Retina (tissue), 1 donor: ENCODE results near the gene PAM16.
A peak's percentile ranks its signal among the peaks of the same experiment; 100 is the strongest.

Experiments
- DNase-seq: peaks from one replicate; pipeline ENCODE4 v3.0.0-alpha.2; 2016

PAM16 gene

DNA sequence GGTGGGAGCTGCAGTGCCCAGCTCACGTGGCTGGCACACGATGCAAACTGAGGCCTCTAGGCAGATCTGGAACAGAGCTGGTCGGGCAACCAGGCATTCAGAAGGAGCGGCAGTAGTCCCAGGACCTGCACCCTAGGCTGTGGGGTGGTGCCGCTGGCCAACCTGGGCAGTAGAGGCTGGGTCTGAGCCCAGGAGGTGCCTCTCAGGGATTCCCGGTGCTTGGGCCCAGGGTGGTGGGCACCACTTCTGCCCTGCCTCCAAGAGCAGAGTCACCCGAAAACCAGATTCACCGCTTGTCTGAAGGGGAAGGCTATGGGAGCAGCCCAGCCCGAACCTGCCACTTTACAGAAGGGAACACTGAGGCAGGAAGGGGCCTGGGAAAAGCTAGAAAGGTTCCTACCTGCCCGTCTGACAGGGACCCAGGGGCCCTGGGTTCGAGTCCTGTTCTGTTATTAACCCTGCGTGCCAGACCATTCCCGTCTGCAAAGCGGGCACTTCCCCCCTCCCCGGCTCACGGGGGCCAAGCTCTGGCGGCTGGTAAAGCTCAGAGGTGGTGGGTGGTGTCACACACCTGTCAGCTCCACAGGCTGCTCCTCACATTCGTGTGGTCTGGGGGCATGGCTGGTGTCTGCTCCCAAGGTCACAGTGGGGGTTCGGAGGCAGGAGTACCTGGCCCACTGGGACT lies 18.4 kb downstream of the PAM16 start:
- no peak for DNase-seq

DNA sequence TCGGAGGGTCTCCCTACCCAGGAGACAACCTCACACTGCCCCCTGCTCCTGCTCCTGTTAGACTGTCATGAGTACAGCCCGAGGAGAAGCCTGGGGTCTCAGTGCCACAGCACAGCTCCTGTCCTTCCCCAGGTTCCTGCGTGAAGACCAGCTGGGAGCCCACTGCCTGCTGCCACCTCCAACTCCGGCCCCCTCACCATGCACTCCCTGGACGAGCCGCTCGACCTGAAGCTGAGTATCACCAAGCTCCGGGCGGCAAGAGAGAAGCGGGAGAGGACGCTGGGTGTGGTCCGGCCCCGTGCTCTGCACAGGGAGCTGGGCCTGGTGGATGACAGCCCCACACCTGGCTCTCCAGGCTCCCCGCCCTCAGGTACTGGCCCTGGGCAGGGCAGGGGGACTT lies 19.0 kb downstream of the PAM16 start:
- DNase-seq, result no peak

- peak; percentile 84 for DNase-seq
Measured at GRCh38 chr16:4330277-4330874, 20.7 kb downstream of the PAM16 start.

DNA sequence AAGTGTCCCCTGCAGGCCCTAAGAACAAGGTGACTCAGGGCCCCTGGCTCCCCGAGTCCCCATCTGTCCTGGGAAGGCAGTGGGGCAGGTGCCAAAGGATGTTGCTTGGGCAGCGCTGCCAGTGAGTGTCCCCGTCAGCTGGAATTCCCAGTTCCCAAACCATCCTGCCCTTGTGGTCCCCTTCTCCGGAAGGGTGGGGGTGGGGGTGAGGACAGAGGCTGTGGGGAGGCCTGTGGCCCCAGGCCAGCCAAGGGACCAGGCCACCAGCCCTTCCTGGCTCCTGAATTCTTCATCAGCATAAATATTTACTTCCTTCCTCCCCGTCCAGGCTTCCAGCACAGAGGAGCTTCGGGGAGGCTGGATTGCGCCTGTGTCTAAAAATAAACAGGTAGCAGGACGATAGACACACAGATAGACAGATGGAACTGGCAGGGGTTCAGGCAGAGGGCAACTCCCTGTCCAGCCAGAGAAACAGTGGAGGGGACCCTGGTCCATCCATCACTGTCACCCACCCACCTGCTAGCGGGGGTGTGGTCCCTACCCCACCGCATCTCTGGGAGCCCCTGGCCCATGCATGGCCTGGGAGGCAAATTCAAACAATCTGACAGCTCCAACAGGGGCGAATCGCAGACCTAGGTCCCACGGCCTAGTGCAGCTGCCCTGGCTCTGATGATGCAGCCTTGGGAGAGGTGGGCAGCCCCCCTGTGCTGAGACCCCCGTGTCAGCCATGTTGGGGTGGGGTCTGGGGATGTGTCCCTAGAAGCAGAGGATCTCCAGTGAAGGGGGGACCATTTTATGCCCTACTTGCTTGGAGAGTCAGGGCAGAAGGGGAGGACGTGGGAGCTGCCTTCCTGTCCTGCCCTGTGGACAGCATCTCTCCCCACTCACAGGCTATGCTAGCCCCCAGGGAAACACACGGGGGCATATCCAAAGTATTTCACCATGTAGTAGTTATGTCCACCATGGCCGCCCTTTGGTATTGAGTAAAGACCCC lies 22.0 kb downstream of the PAM16 start:
- no peak for DNase-seq

DNA sequence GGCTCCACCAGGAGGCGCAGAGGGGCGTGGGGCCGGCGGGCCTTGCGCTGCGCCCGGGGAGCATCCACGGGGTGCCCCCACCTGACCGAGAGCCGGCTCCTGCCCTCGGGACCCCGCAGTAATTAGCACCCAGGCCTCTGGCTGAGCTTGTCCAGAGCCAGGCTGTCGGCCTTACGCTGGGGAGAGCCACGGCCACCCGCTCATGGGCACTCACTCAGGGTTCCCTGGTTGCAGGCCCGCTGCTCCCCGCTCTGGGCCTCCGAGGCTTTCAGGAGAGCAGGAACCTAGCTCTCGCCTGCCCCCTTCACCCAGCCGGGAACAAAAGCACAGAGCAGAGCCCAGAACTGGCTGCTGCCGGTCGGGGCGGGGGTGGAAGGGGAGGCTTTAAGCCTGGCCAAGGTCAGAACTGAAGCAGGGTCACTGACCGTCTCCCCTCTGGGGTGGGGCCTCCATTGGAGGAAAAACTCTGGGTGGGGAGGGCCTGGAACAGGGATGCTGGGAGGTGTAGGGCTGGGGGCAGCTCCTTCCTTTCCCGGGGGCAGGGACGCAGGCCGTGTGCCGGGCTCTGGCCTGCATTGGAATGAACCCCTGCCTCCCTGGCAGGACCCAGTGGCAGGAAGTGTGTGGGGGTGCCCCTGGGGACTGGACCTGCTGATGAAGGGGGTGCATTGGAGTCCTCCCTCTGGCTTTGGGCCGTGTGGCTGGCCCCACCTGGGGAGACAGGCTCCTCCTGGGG lies 22.9 kb downstream of the PAM16 start:
- peak; percentile 89 for DNase-seq

GRCh38 chr16:4327386-4328045 lies 23.6 kb downstream of the PAM16 start:
- no peak for DNase-seq

DNA sequence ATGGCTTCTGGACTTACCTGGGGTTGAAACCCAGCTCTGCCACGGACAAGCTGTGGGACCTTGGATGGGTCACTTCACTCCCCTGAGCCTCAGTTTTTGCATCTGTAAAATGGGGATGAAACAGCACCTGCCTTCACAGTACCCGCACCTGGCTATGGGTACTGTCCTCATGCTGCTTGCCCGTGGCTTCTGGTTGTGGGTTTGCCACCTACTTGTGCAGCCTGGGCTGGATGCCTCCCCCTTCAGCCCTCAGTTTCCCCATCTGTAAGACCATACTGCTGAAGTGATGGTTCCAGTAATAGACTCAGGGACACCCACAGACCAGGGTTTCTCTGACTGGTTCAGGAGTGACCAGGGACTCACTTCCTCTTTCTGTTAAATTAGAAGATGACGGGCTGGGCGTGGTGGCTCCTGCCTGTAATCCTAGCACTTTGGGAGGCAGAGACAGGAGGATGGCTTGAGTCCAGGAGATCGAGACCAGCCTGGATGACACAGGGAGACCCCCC lies 25.8 kb downstream of the PAM16 start:
- no peak for DNase-seq

DNA sequence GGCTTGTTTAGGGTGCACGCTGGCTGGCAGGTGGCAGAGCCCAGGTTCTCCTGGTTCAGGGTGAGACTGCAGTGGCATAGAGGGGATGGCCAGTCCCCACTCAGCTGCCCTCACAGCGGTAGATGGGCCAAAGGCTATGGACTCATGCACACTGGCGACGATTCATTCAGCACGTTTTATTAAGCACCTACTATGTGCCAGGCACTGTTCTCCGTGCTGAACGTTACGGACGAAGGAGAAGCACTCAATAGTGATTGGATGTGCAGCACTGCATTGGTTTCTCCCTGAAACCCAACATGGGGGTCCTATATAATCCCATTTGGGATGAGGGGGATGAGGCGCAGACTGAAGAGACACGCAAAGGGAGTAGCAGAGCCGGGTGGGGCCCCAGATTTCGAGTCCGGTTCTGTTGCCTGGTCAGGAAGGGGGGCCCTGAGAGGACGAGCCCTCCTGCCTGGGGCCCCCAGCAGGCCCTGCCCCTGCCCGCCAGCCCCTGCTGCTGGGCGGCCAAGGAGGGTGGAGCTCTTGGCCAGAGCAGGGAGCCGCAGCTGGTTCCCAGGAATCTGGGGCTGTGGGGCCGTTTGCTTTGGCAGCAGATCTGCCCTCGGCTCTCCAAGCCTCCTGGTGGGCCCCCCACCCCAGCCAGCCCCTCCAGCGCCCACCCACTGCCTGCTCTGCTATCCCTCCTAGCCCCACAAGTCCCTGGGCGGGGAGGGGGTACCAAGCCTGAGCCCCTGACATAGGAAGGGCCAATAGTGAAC lies 26.4 kb downstream of the PAM16 start:
- no peak for DNase-seq

- peak; percentile 55 for DNase-seq
Measured at GRCh38 chr16:4323845-4324488, 27.2 kb downstream of the PAM16 start.

GRCh38 chr16:4323071-4323844 lies 27.9 kb downstream of the PAM16 start:
- no peak for DNase-seq

GRCh38 chr16:4322121-4323052 lies 28.7 kb downstream of the PAM16 start:
- no peak for DNase-seq

DNA sequence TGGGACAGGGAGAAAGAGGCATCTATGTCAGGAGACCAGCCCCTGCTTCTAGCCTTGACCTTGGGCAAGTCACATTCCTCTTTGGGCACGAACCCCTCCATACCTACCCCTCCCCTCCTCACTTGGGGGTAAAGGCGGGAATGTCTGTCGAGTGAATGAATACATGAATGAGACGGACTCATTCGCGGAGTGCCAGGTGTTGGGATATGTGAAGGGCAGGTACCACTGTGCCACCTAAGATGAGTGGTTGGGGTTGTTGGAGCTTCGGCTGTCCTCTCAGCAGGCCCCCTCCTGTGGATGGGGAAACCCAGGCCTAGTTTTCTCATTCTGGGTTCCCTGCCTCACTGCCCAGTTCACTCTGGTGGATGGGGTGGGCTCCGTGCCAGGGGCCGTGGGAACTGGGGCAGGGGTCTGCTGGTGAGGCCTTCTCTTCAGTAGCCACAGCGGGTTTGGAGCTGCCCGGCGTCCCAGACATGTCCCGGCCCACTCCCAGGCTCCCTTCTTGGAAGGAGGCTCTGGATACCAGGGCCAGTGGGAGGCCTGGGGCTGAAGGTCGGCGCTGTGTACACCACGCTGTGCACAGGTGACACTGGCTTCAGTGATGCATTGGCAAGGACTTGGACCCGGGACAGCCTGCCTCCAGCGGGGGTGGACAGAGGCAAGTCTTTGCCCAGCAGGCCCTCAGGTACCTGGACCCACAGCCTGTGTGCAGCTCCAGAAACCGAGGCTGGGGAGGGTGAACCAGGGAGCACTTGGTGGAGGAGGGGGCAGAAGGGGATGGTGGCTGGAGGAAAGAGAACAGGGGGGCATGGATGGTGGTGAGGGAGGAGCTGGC lies 29.6 kb downstream of the PAM16 start:
- no peak for DNase-seq

- no peak for DNase-seq
Measured at GRCh38 chr16:4320571-4321137, 30.5 kb downstream of the PAM16 start.

DNA sequence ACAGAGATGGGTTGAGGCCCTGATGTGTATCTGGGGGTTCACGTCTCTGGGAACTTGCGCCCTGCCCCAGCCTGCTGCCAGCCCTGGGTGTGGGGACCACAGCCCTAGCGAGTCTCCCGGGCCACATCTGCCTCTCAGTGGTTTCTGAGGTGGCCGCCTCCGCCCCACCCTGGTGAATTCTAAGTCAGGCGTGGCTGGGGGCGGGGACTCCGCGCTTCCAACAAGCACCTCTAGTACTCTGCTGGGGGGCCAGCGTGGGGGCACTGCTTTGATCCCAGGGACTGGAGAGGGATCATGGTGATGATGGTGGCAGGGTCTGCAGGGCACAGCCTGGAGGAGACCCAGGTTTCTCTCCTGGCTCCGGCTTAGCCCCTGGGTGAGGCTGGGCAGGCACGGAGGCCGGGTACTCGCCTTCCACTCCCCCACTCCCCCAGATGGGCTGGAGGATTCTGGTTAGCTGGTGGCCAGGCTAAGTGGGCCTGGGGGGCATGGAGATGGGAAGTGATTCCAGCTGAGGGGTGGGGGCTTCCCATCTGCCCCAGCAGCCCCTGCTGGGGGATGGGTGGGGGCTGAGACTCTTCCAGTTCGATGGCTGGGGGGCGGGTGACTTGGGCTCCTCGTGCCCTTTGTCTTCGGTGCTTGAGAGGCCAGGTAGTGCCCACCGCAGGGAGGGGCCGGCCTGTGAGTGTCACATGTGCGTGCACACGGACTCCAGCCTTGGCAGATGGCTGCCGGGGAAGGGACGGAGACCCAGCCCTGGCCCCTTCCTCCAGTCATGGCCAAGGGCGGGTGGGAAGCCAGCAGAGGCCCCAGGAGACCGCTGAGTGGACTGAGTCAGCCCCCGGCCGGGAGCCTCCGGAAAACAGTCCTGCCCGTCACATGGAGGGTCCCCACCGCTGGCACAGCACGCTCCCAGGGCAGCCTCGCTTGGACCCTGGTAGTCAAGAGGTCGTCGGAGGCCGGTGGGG lies 31.4 kb downstream of the PAM16 start:
- DNase-seq, result no peak

DNA sequence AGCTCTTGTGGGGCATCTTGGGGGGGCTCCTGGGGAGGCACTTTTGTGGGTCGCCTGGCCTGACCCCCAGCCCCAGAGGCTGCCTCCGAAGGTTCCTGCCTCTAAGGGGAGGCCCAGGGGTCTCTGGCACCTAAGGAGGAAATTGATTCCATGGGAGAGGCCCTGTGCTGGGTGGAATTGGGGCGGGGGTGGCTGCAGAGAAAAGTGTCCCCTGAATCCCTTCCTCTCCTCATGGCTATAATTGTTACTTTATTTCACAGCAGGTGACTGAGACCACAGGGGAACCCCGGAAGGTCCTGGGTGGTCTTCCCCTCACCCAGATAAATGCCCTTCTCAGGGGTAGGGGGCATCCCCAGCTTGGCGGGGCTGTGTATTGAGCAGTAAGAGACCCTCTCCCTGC lies 32.2 kb downstream of the PAM16 start:
- no peak for DNase-seq

DNA sequence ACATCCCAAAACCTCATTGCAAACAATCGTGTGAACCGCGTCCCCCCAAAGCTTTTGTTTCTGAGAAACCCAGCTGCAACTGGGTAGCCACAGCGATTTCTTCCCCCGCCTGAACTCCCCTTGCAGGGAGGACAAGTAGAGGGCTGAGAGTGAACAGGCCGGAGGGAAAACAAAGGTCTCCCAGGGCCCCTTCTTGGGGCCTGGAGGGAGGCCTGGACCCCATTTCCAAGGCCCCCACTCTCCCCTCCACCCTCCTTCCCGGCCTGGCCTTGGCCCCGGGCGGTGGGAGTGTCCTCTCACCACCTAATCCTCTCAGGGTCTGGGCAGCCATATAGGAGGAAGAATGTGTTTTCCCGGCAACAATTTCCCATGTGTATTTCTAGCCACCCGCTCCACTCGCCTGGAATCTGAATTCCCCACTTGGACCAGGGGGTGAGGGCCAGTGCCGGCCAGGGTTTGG lies 32.6 kb downstream of the PAM16 start:
- DNase-seq, result peak; percentile 45
